GM23338 (cell line): ENCODE results near the gene KCNAB2. TPM values are rescaled to one million over a fixed set of nuclear protein-coding genes. Genes with fewer than 3 reads are reported as not detected.

Experiments
- ATAC-seq: fragments of 200-7000 bp; cut with Tn5 transposase; 3 replicates; pipeline ENCODE4 v1.9.1; 2020
- DNase-seq: peaks from one replicate; pipeline ENCODE4 v3.0.0-alpha.2; 2015; ENCODE audit warnings: low spot score
- H2AFZ ChIP-seq: fragments of 200-600 bp; sonication (generic); 2 replicates; pipeline ENCODE4 v1.8.0; 2016; ENCODE audit warnings: antibody characterized with exemption, mild to moderate bottlenecking, moderate library complexity
- H3F3A ChIP-seq: fragments of 200-600 bp; sonication (generic); replicated peaks from 2 replicates; pipeline ENCODE4 v1.8.0; 2017; ENCODE audit warnings: antibody characterized with exemption, mixed run types, low read depth
- H3K27ac ChIP-seq: fragments of 200-600 bp; sonication (generic); 2 replicates; pipeline ENCODE4 v1.6.1; 2016; ENCODE audit warnings: low read depth
- H3K27me3 ChIP-seq: fragments of 200-600 bp; sonication (generic); 2 replicates; pipeline ENCODE4 v1.8.0; 2016; ENCODE audit warnings: mild to moderate bottlenecking, mixed run types, moderate library complexity; ENCODE audit not compliant: insufficient read depth
- H3K36me3 ChIP-seq: fragments of 200-600 bp; sonication (generic); 2 replicates; pipeline ENCODE4 v1.8.0; 2016; ENCODE audit warnings: mild to moderate bottlenecking; ENCODE audit not compliant: insufficient read depth
- H3K4me1 ChIP-seq: fragments of 200-600 bp; sonication (generic); 2 replicates; pipeline ENCODE4 v1.8.0; 2016; ENCODE audit warnings: mild to moderate bottlenecking, moderate library complexity; ENCODE audit not compliant: insufficient read depth
- H3K4me2 ChIP-seq: fragments of 200-600 bp; sonication (generic); 2 replicates; pipeline ENCODE4 v1.7.1; 2017; ENCODE audit warnings: mixed run types
- H3K4me3 ChIP-seq: fragments of 200-600 bp; sonication (generic); 2 replicates; pipeline ENCODE4 v1.6.1; 2016; ENCODE audit warnings: mixed run types
- H3K79me2 ChIP-seq: fragments of 200-600 bp; sonication (generic); replicated peaks from 2 replicates; pipeline ENCODE4 v1.8.0; 2017; ENCODE audit warnings: mild to moderate bottlenecking; ENCODE audit not compliant: insufficient read depth
- H3K9me2 ChIP-seq: fragments of 200-600 bp; sonication (generic); 2 replicates; pipeline ENCODE4 v1.8.0; 2017; ENCODE audit not compliant: insufficient read depth
- H4K20me1 ChIP-seq: fragments of 200-600 bp; sonication (generic); replicated peaks from 2 replicates; pipeline ENCODE4 v1.8.0; 2017; ENCODE audit warnings: mild to moderate bottlenecking; ENCODE audit not compliant: insufficient read depth
- H3K27ac Mint-ChIP-seq: 2 replicates; pipeline ENCODE4 v1.8.0; 2020; ENCODE audit warnings: inconsistent platforms, mild to moderate bottlenecking, moderate library complexity, mixed read lengths
- H3K27me3 Mint-ChIP-seq: 3 replicates; pipeline ENCODE4 v1.8.0; 2022; ENCODE audit warnings: low read depth, mild to moderate bottlenecking, moderate library complexity, mixed read lengths, inconsistent platforms; ENCODE audit not compliant: insufficient read depth, poor library complexity
- H3K36me3 Mint-ChIP-seq: 3 replicates; pipeline ENCODE4 v1.8.0; 2021; ENCODE audit warnings: low read depth, mild to moderate bottlenecking, inconsistent platforms, moderate library complexity, mixed read lengths
- H3K4me1 Mint-ChIP-seq: 3 replicates; pipeline ENCODE4 v1.8.0; 2020; ENCODE audit warnings: mild to moderate bottlenecking, inconsistent platforms, mixed read lengths
- H3K4me3 Mint-ChIP-seq: 3 replicates; pipeline ENCODE4 v1.8.0; 2021; ENCODE audit warnings: moderate library complexity, mild to moderate bottlenecking, inconsistent platforms, mixed read lengths
- H3K9me3 Mint-ChIP-seq: 3 replicates; pipeline ENCODE4 v1.8.0; 2020; ENCODE audit warnings: moderate library complexity, mild to moderate bottlenecking, inconsistent platforms, mixed read lengths
- JUNB ChIP-seq: IDR thresholded peaks from one replicate; pipeline ENCODE4 v1.6.1; 2016; ENCODE audit warnings: antibody characterized with exemption; ENCODE audit not compliant: unreplicated experiment
- POLR2AphosphoS5 ChIP-seq: IDR thresholded peaks from 2 replicates; pipeline ENCODE4 v1.6.1; 2016; ENCODE audit warnings: antibody characterized with exemption, low read depth
- STAT1 ChIP-seq: IDR thresholded peaks from one replicate; pipeline ENCODE4 v1.6.1; 2016; ENCODE audit warnings: antibody characterized with exemption; ENCODE audit not compliant: unreplicated experiment
- ZNF114 ChIP-seq: fragments of 250-450 bp; sonication (Bioruptor Pico); IDR thresholded peaks from 2 replicates; pipeline ENCODE4 v1.5.0; 2020; ENCODE audit warnings: mild to moderate bottlenecking, moderate library complexity
- polyA plus RNA-seq: library from polyadenylated mRNA; unstranded; fragments of >200 nt; fragmentation: Nextera tagmentation; extraction: Ambion mirVana; gene quantifications from 2 replicates; pipeline ENCODE4 v1.2.1, GENCODE V29; 2016
- total RNA-seq: library from RNA; depleted of rRNA; stranded (reverse); fragments of >200 nt; shearing (Covaris generic); gene quantifications from 2 replicates; pipeline ENCODE4 v1.2.3, GENCODE V29; 2014
- TF ChIP-seq, protein P1 (sequence below): fragments of 250-450 bp; sonication (Bioruptor Pico); IDR thresholded peaks from 2 replicates; pipeline ENCODE4 v1.5.0; 2020; ENCODE audit warnings: mild to moderate bottlenecking, moderate library complexity
- TF ChIP-seq, protein P2 (sequence below), 2 experiments: fragments of 200-600 bp in 1 of 2; sonication (generic) in 1 of 2; conservative IDR thresholded peaks; 2 replicates each; pipeline versions ENCODE4 v1.5.1 to v1.6.1; 2016 to 2017; ENCODE audit warnings: antibody characterized with exemption in 2 of 2, low read depth in 2 of 2, mild to moderate bottlenecking in 2 of 2, moderate library complexity in 1 of 2

The KCNAB2 gene
- total and polyA plus RNA-seq, 2 experiments from 2014 or later = 3.0 to 3.7 TPM

DNA sequence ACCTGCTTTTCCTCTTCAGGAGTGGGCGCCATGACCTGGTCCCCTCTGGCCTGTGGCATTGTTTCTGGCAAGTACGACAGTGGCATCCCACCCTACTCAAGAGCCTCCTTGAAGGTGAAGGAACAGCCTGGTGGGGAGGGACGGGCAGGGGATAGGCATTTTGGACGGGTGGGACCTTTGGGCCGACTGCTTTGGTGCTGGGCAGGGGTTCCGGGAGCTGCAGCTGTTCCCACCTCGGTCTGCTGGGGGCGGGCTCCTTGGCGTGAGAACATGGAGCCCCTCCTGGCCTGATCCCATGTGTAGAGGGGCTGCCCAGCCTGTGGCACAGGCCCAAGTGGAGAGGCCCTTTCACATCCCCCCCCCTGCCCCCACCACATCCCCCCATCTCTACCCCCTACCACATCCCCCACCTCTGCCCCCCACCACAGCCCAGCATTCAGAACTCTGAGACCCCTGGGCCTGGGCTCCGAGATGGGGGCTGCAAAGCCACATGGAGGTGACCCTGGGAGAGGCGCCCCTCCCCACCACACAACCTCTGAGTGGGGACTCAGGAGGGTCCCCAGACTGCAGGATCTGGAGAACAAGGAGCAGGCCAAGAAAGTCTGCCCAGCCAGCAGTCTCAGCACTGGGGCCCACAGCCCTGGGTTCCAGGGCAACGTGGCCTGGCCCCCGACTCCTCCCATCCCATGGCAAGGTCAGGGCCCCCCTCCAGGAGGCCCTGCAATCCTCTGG is 50.0 kb downstream of the KCNAB2 start:
- H3K36me3 ChIP-seq = no peaks in the 10 kb centered on the region
- H3K79me2 ChIP-seq = no peaks in the 10 kb centered on the region
- Mint-ChIP-seq H3K36me3 (no peaks in the 10 kb centered on the region), H3K9me3 (no peaks in the 10 kb centered on the region; the same call in 2 of the 3 replicates), H3K27me3 (peaks cover 3% of the 10 kb centered on the region), H3K27ac (no peak overlapping the region), H3K4me1 (no peaks in the 10 kb centered on the region; the same call in 2 of the 3 replicates), H3K4me3 (no peak overlapping the region)
- no peak for DNase-seq
- no peaks in the 10 kb centered on the region for H3K27me3 ChIP-seq
- H3K27ac ChIP-seq = no peak overlapping the region
- no peaks in the 10 kb centered on the region for H3F3A ChIP-seq
- no peaks in the 10 kb centered on the region for H4K20me1 ChIP-seq
- H3K4me1 ChIP-seq = no peaks in the 10 kb centered on the region
- H3K4me2 ChIP-seq = no peak overlapping the region
- no peak overlapping the region for H2AFZ ChIP-seq
- no peaks in the 10 kb centered on the region for H3K9me2 ChIP-seq
- ATAC-seq = no peak; the same call in 2 of the 3 replicates
- TF ChIP-seq, protein P1, sequence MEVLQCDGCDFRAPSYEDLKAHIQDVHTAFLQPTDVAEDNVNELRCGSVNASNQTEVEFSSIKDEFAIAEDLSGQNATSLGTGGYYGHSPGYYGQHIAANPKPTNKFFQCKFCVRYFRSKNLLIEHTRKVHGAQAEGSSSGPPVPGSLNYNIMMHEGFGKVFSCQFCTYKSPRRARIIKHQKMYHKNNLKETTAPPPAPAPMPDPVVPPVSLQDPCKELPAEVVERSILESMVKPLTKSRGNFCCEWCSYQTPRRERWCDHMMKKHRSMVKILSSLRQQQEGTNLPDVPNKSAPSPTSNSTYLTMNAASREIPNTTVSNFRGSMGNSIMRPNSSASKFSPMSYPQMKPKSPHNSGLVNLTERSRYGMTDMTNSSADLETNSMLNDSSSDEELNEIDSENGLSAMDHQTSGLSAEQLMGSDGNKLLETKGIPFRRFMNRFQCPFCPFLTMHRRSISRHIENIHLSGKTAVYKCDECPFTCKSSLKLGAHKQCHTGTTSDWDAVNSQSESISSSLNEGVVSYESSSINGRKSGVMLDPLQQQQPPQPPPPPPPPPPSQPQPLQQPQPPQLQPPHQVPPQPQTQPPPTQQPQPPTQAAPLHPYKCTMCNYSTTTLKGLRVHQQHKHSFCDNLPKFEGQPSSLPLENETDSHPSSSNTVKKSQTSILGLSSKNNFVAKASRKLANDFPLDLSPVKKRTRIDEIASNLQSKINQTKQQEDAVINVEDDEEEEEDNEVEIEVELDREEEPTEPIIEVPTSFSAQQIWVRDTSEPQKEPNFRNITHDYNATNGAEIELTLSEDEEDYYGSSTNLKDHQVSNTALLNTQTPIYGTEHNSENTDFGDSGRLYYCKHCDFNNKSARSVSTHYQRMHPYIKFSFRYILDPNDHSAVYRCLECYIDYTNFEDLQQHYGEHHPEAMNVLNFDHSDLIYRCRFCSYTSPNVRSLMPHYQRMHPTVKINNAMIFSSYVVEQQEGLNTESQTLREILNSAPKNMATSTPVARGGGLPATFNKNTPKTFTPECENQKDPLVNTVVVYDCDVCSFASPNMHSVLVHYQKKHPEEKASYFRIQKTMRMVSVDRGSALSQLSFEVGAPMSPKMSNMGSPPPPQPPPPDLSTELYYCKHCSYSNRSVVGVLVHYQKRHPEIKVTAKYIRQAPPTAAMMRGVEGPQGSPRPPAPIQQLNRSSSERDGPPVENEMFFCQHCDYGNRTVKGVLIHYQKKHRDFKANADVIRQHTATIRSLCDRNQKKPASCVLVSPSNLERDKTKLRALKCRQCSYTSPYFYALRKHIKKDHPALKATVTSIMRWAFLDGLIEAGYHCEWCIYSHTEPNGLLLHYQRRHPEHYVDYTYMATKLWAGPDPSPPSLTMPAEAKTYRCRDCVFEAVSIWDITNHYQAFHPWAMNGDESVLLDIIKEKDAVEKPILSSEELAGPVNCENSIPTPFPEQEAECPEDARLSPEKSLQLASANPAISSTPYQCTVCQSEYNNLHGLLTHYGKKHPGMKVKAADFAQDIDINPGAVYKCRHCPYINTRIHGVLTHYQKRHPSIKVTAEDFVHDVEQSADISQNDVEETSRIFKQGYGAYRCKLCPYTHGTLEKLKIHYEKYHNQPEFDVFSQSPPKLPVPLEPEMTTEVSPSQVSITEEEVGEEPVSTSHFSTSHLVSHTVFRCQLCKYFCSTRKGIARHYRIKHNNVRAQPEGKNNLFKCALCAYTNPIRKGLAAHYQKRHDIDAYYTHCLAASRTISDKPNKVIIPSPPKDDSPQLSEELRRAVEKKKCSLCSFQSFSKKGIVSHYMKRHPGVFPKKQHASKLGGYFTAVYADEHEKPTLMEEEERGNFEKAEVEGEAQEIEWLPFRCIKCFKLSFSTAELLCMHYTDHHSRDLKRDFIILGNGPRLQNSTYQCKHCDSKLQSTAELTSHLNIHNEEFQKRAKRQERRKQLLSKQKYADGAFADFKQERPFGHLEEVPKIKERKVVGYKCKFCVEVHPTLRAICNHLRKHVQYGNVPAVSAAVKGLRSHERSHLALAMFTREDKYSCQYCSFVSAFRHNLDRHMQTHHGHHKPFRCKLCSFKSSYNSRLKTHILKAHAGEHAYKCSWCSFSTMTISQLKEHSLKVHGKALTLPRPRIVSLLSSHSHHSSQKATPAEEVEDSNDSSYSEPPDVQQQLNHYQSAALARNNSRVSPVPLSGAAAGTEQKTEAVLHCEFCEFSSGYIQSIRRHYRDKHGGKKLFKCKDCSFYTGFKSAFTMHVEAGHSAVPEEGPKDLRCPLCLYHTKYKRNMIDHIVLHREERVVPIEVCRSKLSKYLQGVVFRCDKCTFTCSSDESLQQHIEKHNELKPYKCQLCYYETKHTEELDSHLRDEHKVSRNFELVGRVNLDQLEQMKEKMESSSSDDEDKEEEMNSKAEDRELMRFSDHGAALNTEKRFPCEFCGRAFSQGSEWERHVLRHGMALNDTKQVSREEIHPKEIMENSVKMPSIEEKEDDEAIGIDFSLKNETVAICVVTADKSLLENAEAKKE (CRISPR knock-in tag) = no peak
- TF ChIP-seq JUNB (no peak), ZNF114 (CRISPR knock-in tag) (no peak), POLR2AphosphoS5 (no peak), STAT1 (no peak)
- TF ChIP-seq, protein P2, sequence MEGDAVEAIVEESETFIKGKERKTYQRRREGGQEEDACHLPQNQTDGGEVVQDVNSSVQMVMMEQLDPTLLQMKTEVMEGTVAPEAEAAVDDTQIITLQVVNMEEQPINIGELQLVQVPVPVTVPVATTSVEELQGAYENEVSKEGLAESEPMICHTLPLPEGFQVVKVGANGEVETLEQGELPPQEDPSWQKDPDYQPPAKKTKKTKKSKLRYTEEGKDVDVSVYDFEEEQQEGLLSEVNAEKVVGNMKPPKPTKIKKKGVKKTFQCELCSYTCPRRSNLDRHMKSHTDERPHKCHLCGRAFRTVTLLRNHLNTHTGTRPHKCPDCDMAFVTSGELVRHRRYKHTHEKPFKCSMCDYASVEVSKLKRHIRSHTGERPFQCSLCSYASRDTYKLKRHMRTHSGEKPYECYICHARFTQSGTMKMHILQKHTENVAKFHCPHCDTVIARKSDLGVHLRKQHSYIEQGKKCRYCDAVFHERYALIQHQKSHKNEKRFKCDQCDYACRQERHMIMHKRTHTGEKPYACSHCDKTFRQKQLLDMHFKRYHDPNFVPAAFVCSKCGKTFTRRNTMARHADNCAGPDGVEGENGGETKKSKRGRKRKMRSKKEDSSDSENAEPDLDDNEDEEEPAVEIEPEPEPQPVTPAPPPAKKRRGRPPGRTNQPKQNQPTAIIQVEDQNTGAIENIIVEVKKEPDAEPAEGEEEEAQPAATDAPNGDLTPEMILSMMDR (conservative IDR thresholded peaks at IDR 0.05; ENCODE audit: low read depth in 2 of 2) = peak in 1 of 2 experiments; percentile 36; a peak in 1 of 4 replicates
- no peak overlapping the region for H3K4me3 ChIP-seq
